Prostate gland (tissue), 2 donors: ENCODE measurements around the gene EEFSEC.

Experiments
- CTCF ChIP-seq, 4 experiments: fragments of 200-600 bp in 2 of 4; fragments of 450-650 bp in 2 of 4; sonication (generic) in 2 of 4; IDR thresholded peaks; 1 replicate in 3 of 4; 2 replicates in 1 of 4; pipeline ENCODE4 v1.5.1; 2016 to 2019; ENCODE audit warnings: antibody characterized with exemption in 4 of 4, mild to moderate bottlenecking in 2 of 4, moderate library complexity in 2 of 4
- POLR2A ChIP-seq: fragments of 450-650 bp; IDR thresholded peaks from one replicate; pipeline ENCODE4 v1.6.1; 2016; ENCODE audit warnings: antibody characterized with exemption, mild to moderate bottlenecking
- POLR2AphosphoS5 ChIP-seq: sonication (generic); formaldehyde crosslinking; IDR thresholded peaks from one replicate; pipeline ENCODE4 v1.6.1; 2017; ENCODE audit warnings: antibody characterized with exemption

DNA sequence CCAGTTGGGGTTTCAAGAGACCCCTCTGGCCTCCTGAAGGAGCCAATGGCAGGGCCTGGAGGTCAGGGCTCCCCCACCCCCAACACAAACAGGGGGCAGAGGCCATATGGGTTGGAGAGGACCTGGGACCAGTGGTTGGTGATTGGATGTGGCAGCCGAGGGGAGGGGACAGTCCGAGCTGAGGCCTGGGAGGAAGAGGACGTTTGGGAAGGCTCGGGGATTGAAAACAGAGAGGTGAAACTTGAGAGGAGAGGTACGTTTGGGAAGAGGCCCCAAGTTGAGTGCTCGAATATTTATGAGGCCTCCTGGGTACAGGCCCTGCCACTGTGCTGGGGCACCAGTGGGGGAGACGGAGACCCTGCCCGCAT is 259.7 kb downstream of the EEFSEC start:
- no peak for TF ChIP-seq CTCF (IDR thresholded peaks at IDR 0.05)
- no peak for TF ChIP-seq POLR2A
- no peak for TF ChIP-seq POLR2AphosphoS5
